Thoracic aorta (tissue), 2 donors: ENCODE results near the gene ACOX3. TPM values are rescaled to one million over a fixed set of nuclear protein-coding genes. Genes with fewer than 3 reads are reported as not detected.

Experiments used
- ATAC-seq: fragments of 150-250 bp; one replicate; pipeline ENCODE4 v1.8.0; 2017; ENCODE audit warnings: low read depth; ENCODE audit not compliant: insufficient number of reproducible peaks, low FRiP score
- DNase-seq: peaks from one replicate; pipeline ENCODE4 v3.0.0-alpha.2; 2020; ENCODE audit warnings: low spot score
- H3K27ac ChIP-seq, 2 donors: fragments of 200-600 bp; sonication (generic); 1 replicate in 1 of 2; 2 replicates in 1 of 2; pipeline ENCODE4 v1.5.1; 2016; ENCODE audit warnings: mild to moderate bottlenecking in 2 of 2, moderate library complexity in 2 of 2
- H3K27me3 ChIP-seq: fragments of 200-600 bp; sonication (generic); replicated peaks from 2 replicates; pipeline ENCODE4 v1.6.0; 2016; ENCODE audit warnings: mild to moderate bottlenecking; ENCODE audit not compliant: insufficient read depth
- H3K36me3 ChIP-seq: fragments of 200-600 bp; sonication (generic); one replicate; pipeline ENCODE4 v1.5.1; 2016
- H3K4me1 ChIP-seq, 2 donors: fragments of 200-600 bp; sonication (generic); 1 replicate in 1 of 2; 2 replicates in 1 of 2; pipeline versions ENCODE4 v1.5.1 to v1.6.0; 2016; ENCODE audit warnings: low read depth in 2 of 2, mild to moderate bottlenecking in 1 of 2; ENCODE audit not compliant: control insufficient read depth in 1 of 2
- H3K4me3 ChIP-seq: fragments of 200-600 bp; sonication (generic); 2 replicates; pipeline ENCODE4 v1.5.1; 2016; ENCODE audit warnings: mild to moderate bottlenecking
- H3K9me3 ChIP-seq: fragments of 200-600 bp; sonication (generic); 2 replicates; pipeline ENCODE4 v1.5.1; 2016
- CTCF ChIP-seq: fragments of 200-600 bp; sonication (generic); IDR thresholded peaks from one replicate; pipeline ENCODE4 v1.5.1; 2019; ENCODE audit warnings: antibody characterized with exemption
- total RNA-seq, 2 donors: library from RNA; depleted of rRNA; stranded (reverse); fragments of >200 nt; gene quantifications; one replicate each; pipeline versions ENCODE4 v1.1.0 to v1.2.3, GENCODE V29; 2016

ACOX3 gene
- total RNA-seq, 2 donors from 2014 or later = 47.8 to 72.7 TPM

DNA sequence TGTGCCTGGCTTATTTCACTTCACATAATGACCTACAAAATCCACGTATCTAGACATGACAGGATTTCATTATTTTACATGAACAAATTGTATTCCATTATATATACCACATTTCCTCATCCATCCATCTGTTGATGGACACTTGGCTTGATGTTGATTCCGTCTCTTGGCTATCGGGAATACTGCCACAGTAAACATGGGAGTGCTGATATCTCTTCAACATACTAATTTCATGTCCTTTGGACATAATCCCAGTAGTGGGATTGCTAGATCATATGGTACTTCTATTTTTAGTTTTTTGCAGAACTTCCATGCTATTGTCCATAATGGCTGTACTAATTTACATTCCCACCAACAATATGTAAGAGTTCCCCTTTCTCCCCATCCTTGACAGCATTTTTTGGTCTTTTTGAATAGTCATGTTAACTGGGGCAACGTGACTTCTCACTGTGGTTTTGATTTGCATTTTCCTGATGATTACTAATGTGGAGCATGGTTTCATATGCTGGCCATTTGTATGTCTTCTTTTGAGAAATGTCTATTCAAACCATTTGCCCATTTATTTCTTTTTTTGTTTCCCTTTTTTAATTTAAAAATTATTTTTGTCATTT is 102.1 kb downstream of the ACOX3 start:
- H3K4me3 ChIP-seq = no peak overlapping the region
- no peaks in the 10 kb centered on the region for H3K36me3 ChIP-seq
- H3K27ac ChIP-seq = no peak overlapping the region
- H3K4me1 ChIP-seq = peaks cover 2 to 27% of the 10 kb centered on the region in 2 donors
- ATAC-seq = no peak
- TF ChIP-seq CTCF = no peak
- H3K27me3 ChIP-seq = no peaks in the 10 kb centered on the region
- H3K9me3 ChIP-seq = no peaks in the 10 kb centered on the region
- DNase-seq = no peak

GRCh38 chr4:8336412-8337075 is 104.0 kb downstream of the ACOX3 start:
- no peak for ATAC-seq
- no peak overlapping the region for H3K4me3 ChIP-seq
- TF ChIP-seq CTCF = no peak
- DNase-seq = no peak
- no peak overlapping the region for H3K27ac ChIP-seq
- H3K36me3 ChIP-seq = no peaks in the 10 kb centered on the region
- H3K27me3 ChIP-seq = no peaks in the 10 kb centered on the region
- H3K9me3 ChIP-seq = no peaks in the 10 kb centered on the region
- peaks cover 2 to 23% of the 10 kb centered on the region in 2 donors for H3K4me1 ChIP-seq

GRCh38 chr4:8335848-8336247 is 104.7 kb downstream of the ACOX3 start:
- Histone ChIP-seq H3K4me3 (no peak overlapping the region), H3K27ac (no peak overlapping the region), H3K27me3 (no peaks in the 10 kb centered on the region), H3K36me3 (no peaks in the 10 kb centered on the region), H3K9me3 (no peaks in the 10 kb centered on the region), H3K4me1 (peaks cover 2 to 23% of the 10 kb centered on the region in 2 donors)
- DNase-seq = no peak
- TF ChIP-seq CTCF = no peak
- ATAC-seq = no peak

DNA sequence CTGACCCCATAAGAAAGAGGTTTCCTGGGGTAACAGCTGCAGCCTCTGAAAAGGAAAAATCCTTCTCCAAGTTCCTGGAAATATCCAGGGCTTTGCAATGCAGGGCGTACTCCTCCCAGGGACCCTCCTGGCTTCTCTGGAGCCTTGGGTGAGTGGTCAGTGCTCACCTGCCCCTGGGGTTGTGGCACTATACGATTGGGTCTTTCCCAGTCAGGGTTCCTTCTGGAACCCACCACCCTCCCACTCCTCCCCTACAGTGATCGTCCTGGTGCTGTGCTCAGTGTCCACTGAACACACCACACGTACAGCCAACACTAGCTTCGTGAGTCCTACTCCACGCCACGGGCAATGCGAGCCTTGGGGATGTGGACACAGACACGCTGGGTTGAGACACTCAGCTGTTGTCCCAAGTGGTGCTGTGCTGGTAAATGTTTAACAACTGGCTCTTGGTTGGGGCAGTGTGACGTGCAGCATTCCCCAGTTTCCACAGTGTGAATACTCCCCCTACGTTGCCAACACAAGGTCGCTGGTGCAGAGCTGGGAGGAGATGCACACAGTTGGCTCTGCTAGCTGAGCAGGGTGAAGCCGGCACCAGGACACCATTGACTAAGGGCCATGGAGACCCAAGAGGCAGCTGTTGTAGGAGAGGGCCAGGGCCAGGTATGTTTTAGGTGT is 105.6 kb downstream of the ACOX3 start:
- DNase-seq (no peak), ATAC-seq (no peak)
- no peak for TF ChIP-seq CTCF
- H3K27ac ChIP-seq = no peak overlapping the region
- H3K9me3 ChIP-seq = no peaks in the 10 kb centered on the region
- peaks cover 8 to 23% of the 10 kb centered on the region in 2 donors for H3K4me1 ChIP-seq
- no peaks in the 10 kb centered on the region for H3K27me3 ChIP-seq
- H3K36me3 ChIP-seq = no peaks in the 10 kb centered on the region
- H3K4me3 ChIP-seq = no peak overlapping the region

DNA sequence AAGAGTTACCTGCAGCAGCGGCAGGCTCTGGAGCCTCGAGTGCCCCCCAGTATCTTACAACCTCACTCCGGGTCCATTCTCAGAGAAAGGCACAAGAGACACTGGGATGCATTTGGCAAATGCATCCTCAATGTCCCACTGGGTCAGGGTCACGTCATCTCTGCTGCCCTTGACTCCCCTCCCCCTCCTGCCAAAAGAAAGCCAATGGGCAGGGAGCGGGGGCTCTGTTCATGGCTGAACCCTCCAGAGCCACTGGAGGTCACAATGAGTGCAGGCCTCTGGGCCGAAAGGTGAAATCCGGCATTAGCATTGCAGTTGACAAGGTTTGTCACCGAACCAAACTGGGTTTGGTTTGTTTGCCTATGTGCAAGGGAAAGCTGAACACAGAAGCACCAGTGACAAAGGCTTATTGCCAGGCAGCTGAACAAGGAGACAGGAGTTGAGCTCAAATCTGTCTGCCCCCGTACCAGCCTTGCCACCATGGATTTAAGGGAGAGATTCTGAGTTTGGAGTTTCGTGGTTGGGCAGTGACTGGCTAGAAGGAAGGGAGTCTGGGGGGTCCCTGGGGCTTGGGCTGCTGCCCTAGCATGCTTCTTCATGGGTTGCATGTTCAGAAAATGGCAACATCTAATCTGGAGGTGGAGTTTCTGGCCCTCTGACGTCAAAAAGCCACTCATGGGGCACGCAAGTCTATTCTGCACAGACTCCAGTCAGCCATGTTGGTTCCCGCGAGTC is 106.6 kb downstream of the ACOX3 start:
- H3K9me3 ChIP-seq = no peaks in the 10 kb centered on the region
- H3K27me3 ChIP-seq = no peaks in the 10 kb centered on the region
- no peak overlapping the region for H3K27ac ChIP-seq
- H3K36me3 ChIP-seq = no peaks in the 10 kb centered on the region
- ATAC-seq (no peak), DNase-seq (no peak)
- H3K4me1 ChIP-seq = peaks cover 12 to 32% of the 10 kb centered on the region in 2 donors
- TF ChIP-seq CTCF = no peak
- no peak overlapping the region for H3K4me3 ChIP-seq
